OCI-LY7 (cell line): ENCODE measurements around the gene INTS1. TPM values are rescaled to one million over a fixed set of nuclear protein-coding genes. Genes with fewer than 3 reads are reported as not detected.

Source experiments
- BruUV-seq: library from RNA; stranded (reverse); fragments of 400-500 nt; replicated peaks from 2 replicates; lab custom pipeline; 2021; lab: Mats Ljungman, UMichigan
- CTCF ChIA-PET: fragments of 300-600 bp; sonication (Branson Sonifier 250); formaldehyde crosslinking; loops from one replicate; lab custom pipeline; 2022; ENCODE audit warnings: antibody characterized with exemption; ENCODE audit not compliant: unreplicated experiment; lab: Charles Lee
- POLR2A ChIA-PET: fragments of 300-600 bp; sonication (Branson Sonifier 250); formaldehyde crosslinking; loops from one replicate; lab custom pipeline; 2022; ENCODE audit warnings: antibody characterized with exemption; lab: Charles Lee
- DNase-seq: peaks from one replicate; pipeline ENCODE4 v3.0.0-alpha.2; 2015; ENCODE audit warnings: low spot score
- H2AFZ ChIP-seq: fragments of 200-600 bp; sonication (generic), shearing (Covaris generic); 2 replicates; pipeline ENCODE4 v1.6.1; 2014; ENCODE audit warnings: mild to moderate bottlenecking, antibody characterized with exemption, low read length, moderate library complexity
- H3K27ac ChIP-seq: fragments of 200-600 bp; sonication (generic); 2 replicates; pipeline ENCODE4 v1.5.1; 2014; ENCODE audit warnings: mixed run types, low read depth, mild to moderate bottlenecking, moderate library complexity, low read length, inconsistent platforms; ENCODE audit not compliant: poor library complexity, severe bottlenecking
- H3K36me3 ChIP-seq: fragments of 200-600 bp; sonication (generic); 2 replicates; pipeline ENCODE4 v1.6.1; 2014; ENCODE audit warnings: mild to moderate bottlenecking, antibody characterized with exemption, low read length, moderate library complexity, mixed read lengths; ENCODE audit not compliant: insufficient read depth
- H3K4me1 ChIP-seq: fragments of 200-600 bp; sonication (generic); 2 replicates; pipeline ENCODE4 v1.5.1; 2014; ENCODE audit warnings: mild to moderate bottlenecking, low read length; ENCODE audit not compliant: insufficient read depth, poor library complexity, severe bottlenecking
- H3K4me2 ChIP-seq: fragments of 200-600 bp; sonication (generic); 2 replicates; pipeline ENCODE4 v1.6.1; 2014; ENCODE audit warnings: mild to moderate bottlenecking, low read length
- H3K4me3 ChIP-seq: fragments of 200-600 bp; sonication (generic); 2 replicates; pipeline ENCODE4 v1.5.1; 2014; ENCODE audit warnings: mild to moderate bottlenecking, low read depth, low read length; ENCODE audit not compliant: poor library complexity, severe bottlenecking
- H3K79me2 ChIP-seq: fragments of 200-600 bp; sonication (generic); 2 replicates; pipeline ENCODE4 v1.6.1; 2016; ENCODE audit warnings: low read depth, mild to moderate bottlenecking, low read length, moderate library complexity, mixed read lengths; ENCODE audit not compliant: insufficient read depth
- H3K9me2 ChIP-seq: fragments of 200-600 bp; sonication (generic); 2 replicates; pipeline ENCODE4 v1.6.1; 2016; ENCODE audit warnings: mild to moderate bottlenecking, low read length, mixed read lengths; ENCODE audit not compliant: insufficient read depth
- H3K9me3 ChIP-seq: fragments of 200-600 bp; sonication (generic); 2 replicates; pipeline ENCODE4 v1.6.1; 2014; ENCODE audit warnings: mild to moderate bottlenecking, mixed run types, low read length, mixed read lengths
- H4K20me1 ChIP-seq: fragments of 200-600 bp; sonication (generic); 2 replicates; pipeline ENCODE4 v1.6.1; 2014; ENCODE audit warnings: mild to moderate bottlenecking, antibody characterized with exemption, low read length, moderate library complexity, mixed read lengths; ENCODE audit not compliant: insufficient read depth
- EZH2phosphoT487 ChIP-seq: fragments of 200-600 bp; sonication (generic); IDR thresholded peaks from 2 replicates; pipeline ENCODE4 v1.6.1; 2018; ENCODE audit warnings: low read depth, borderline replicate concordance, mild to moderate bottlenecking, mixed run types, antibody characterized with exemption, low read length, moderate library complexity, mixed read lengths
- intact Hi-C: fragments of 100-400 bp; cut with micrococcal nuclease; formaldehyde crosslinking; loops from one replicate; pipeline ENCODE4 v1.10.0; 2022; ENCODE audit not compliant: unreplicated experiment
- total RNA-seq, 2 experiments: library from RNA; depleted of rRNA in 1 of 2; stranded (reverse); fragments of >200 nt in 1 of 2; shearing (Covaris generic) in 1 of 2; gene quantifications; 2 replicates each; pipeline ENCODE4 v1.2.3, GENCODE V29; 2014 to 2022
- TF ChIP-seq, protein P1 (sequence below): fragments of 200-600 bp; sonication (generic); conservative IDR thresholded peaks from 2 replicates; pipeline ENCODE4 v1.5.1; 2014; ENCODE audit warnings: mild to moderate bottlenecking, antibody characterized with exemption, low read length, moderate library complexity, mixed read lengths

Gene INTS1
- total RNA-seq, 2 experiments from 2014 or later, result 83.6 to 188 TPM

DNA sequence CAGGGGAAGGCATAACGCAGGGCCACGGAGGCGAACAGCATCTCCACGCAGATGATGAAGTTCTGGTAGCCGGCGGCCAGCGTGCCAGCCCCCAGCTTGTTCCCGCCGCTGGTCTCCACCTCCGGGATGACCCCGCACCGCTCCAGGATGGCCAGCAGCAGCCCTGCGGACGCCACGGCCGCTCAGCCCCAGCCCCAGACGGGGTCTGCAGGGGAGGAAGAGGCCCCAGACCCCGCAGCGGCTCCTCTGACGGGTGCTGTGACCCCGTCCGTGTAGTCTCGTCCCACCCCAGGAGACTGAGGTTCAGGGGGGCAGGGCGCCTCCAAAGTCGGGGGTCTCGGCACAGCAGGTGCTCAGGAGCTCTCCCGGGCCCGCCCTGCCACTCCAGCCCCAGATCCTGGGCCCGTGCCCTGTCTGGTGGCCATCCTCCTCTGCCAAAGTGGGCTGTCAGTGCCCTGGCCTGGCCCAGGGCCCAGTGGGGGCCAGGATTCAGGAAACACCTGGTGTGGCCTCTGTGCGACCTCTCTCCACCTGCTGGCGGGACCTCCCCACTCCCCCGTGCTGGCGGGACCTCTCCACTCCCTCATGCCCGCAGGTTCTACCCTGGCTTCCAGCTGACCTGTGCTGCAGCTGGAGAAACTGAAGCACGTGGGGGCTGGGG lies 43.7 kb upstream of the INTS1 start:
- ChIA-PET CTCF (no interaction called here), POLR2A (no interaction called here)
- intact Hi-C loops, result no loop called here
- Histone ChIP-seq H4K20me1 (no peaks in the 10 kb centered on the region), H3K9me2 (no peaks in the 10 kb centered on the region), H3K9me3 (no peaks in the 10 kb centered on the region), H3K4me3 (no peak overlapping the region), H3K4me2 (no peak overlapping the region), H3K79me2 (no peaks in the 10 kb centered on the region), H2AFZ (no peak overlapping the region), H3K36me3 (peaks cover 11% of the 10 kb centered on the region; the same call in 1 of the 2 replicates), H3K27ac (no peak overlapping the region), H3K4me1 (no peaks in the 10 kb centered on the region)
- TF ChIP-seq, protein P1, sequence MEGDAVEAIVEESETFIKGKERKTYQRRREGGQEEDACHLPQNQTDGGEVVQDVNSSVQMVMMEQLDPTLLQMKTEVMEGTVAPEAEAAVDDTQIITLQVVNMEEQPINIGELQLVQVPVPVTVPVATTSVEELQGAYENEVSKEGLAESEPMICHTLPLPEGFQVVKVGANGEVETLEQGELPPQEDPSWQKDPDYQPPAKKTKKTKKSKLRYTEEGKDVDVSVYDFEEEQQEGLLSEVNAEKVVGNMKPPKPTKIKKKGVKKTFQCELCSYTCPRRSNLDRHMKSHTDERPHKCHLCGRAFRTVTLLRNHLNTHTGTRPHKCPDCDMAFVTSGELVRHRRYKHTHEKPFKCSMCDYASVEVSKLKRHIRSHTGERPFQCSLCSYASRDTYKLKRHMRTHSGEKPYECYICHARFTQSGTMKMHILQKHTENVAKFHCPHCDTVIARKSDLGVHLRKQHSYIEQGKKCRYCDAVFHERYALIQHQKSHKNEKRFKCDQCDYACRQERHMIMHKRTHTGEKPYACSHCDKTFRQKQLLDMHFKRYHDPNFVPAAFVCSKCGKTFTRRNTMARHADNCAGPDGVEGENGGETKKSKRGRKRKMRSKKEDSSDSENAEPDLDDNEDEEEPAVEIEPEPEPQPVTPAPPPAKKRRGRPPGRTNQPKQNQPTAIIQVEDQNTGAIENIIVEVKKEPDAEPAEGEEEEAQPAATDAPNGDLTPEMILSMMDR, result no peak
- no peak for TF ChIP-seq EZH2phosphoT487
- no peak for DNase-seq
- BruUV-seq, result no TSS peak

DNA sequence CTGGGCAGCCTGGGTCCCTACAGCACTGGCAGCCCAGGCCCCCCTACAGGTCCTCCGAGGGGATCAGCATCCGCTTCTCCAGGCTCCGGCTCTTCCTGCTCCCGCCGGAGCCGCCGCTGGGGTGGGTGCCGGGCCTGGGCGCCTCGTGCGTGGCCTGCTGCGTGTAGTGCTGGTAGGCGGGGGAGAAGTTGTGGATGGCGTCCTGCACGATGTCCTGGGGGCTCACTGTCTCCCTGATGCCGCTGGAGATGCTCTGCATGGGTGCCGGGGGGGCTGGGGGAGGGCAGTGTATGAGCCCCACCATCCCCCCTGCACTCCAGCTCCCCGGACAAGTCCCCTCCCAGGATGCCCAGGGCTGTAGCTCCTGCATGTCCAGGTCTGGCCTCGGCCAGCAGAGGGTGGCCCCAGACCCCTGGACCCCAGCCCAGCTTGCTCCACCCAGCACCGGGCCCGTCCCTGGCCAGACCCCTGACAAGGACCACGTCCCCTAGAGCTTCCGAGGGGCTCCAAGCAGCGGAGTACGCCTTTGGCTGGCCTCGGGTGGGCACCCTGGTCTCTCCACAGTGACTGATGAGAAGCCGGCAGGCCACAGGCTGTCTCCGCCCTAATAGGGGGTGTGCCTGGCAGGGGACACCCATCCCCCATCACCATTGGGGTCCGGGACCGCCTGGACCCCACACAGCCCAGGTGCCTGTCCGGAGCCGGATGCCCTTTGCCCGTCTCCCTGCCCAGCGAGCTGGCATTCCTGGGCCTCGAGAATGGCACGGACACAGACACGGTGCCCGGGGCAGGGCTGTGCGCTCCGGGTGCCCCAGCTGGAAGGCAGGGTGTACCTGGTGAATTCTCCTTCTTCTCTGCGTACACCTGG lies 43.0 kb upstream of the INTS1 start:
- no peak overlapping the region for H3K4me3 ChIP-seq
- H3K4me1 ChIP-seq, result no peaks in the 10 kb centered on the region
- BruUV-seq, result no TSS peak
- H2AFZ ChIP-seq, result no peak overlapping the region
- H3K4me2 ChIP-seq, result no peak overlapping the region
- CTCF ChIA-PET, result no interaction called here
- TF ChIP-seq, protein P1, result no peak
- TF ChIP-seq EZH2phosphoT487, result no peak
- H4K20me1 ChIP-seq, result no peaks in the 10 kb centered on the region
- H3K36me3 ChIP-seq, result peaks cover 19% of the 10 kb centered on the region
- POLR2A ChIA-PET, result no interaction called here
- H3K9me3 ChIP-seq, result no peaks in the 10 kb centered on the region
- no peak overlapping the region for H3K27ac ChIP-seq
- H3K79me2 ChIP-seq, result no peaks in the 10 kb centered on the region
- intact Hi-C loops, result no loop called here
- no peak for DNase-seq
- H3K9me2 ChIP-seq, result no peaks in the 10 kb centered on the region
